Adrenal gland (tissue), 12 donors: ENCODE data around the gene ARHGAP26. TPM values are rescaled to one million over a fixed set of nuclear protein-coding genes. Genes with fewer than 3 reads are reported as not detected.

Source experiments
- DNase-seq, 7 donors: peaks; one replicate each; pipeline ENCODE4 v3.0.0-alpha.2; 2019 to 2020
- H3K27ac ChIP-seq, 5 donors: fragments of 200-600 bp; sonication (generic) in 4 of 5; 1 replicate in 3 of 5; 2 replicates in 2 of 5; pipeline versions ENCODE4 v1.5.1 to v1.8.0; 2016 to 2020; ENCODE audit warnings: mild to moderate bottlenecking in 1 of 5
- H3K27me3 ChIP-seq: fragments of 200-600 bp; 2 replicates; pipeline ENCODE4 v1.8.0; 2021
- H3K36me3 ChIP-seq, 2 donors: fragments of 200-600 bp; replicated peaks in 1 of 2; 1 replicate in 1 of 2; 2 replicates in 1 of 2; pipeline versions ENCODE4 v1.5.1 to v1.8.0; 2018 to 2022
- H3K4me1 ChIP-seq, 2 donors: fragments of 200-600 bp; replicated peaks in 1 of 2; 1 replicate in 1 of 2; 2 replicates in 1 of 2; pipeline versions ENCODE4 v1.5.1 to v1.8.0; 2018 to 2021
- H3K4me3 ChIP-seq, 4 donors: fragments of 200-600 bp; sonication (generic) in 3 of 4; one replicate each; pipeline ENCODE4 v1.5.1; 2016 to 2018
- H3K9me3 ChIP-seq, 3 donors: fragments of 200-600 bp; sonication (generic) in 1 of 3; replicated peaks in 1 of 3; 1 replicate in 2 of 3; 2 replicates in 1 of 3; pipeline versions ENCODE4 v1.5.1 to v1.8.0; 2016 to 2021
- POLR2A ChIP-seq, 2 donors: fragments of 450-650 bp; IDR thresholded peaks; one replicate each; pipeline ENCODE4 v1.6.1; 2017; ENCODE audit warnings: antibody characterized with exemption in 2 of 2, mild to moderate bottlenecking in 2 of 2, moderate library complexity in 1 of 2
- WGBS, 4 donors: extraction: QIAGEN DNeasy Blood & Tissue Kit in 2 of 4; methylation state at CpG; one replicate each; pipeline versions ENCODE4 v1.1.5 to v1.1.7; 2013 to 2017; 5-methylcytosine and 5-hydroxymethylcytosine counted together
- intact Hi-C, 2 donors: fragments of 100-400 bp; cut with DNase I; formaldehyde crosslinking; loops; one replicate each; pipeline versions ENCODE4 v1.14.1 to v1.15.0; 2022 to 2023
- polyA plus RNA-seq, 3 donors: library from polyadenylated mRNA; stranded (reverse); fragments of 200-250 nt in 2 of 3; fragments of 350-450 nt in 1 of 3; fragmentation: Illumina TruSeq in 1 of 3; extraction: RNeasy Lipid Tissue Mini Kit (QIAGEN cat#74804) in 1 of 3; gene quantifications; one replicate each; pipeline ENCODE4 v1.2.3, GENCODE V29; 2013 to 2014
- total RNA-seq, 9 donors: library from RNA; depleted of rRNA in 4 of 9; stranded (reverse); fragments of >200 nt in 4 of 9; fragments of 120-200 nt in 1 of 9; fragmentation: NEBNext Ultra II Directional in 1 of 9; extraction: Animal tissue kit (Norgen Biotek cat#: 25700) in 1 of 9; gene quantifications; one replicate each; pipeline versions ENCODE4 v1.1.0 to v1.2.4, GENCODE V29; 2013 to 2023
- TF ChIP-seq, protein P1 (sequence below), 6 experiments: fragments of 450-650 bp in 4 of 6; fragments of 200-600 bp in 2 of 6; sonication (generic) in 1 of 6; IDR thresholded peaks; 1 replicate in 5 of 6; 2 replicates in 1 of 6; pipeline versions ENCODE4 v1.5.1 to v1.8.0; 2016 to 2021; ENCODE audit warnings: antibody characterized with exemption in 6 of 6, mild to moderate bottlenecking in 2 of 6, moderate library complexity in 1 of 6
- donor health status: healthy with polysubstance abuse.
- donor health status: Bipolar disorder and iron deficiency.
- donor health status: DM: yes; HTN: yes; CAD: no.
- donor health status: DM: no; HTN: no; CAD: no.
- donor health status: DM: no; HTN: no; CAD: no.
- donor health status: DM: yes; HTN: yes; CAD: no.

ARHGAP26 gene
- total and polyA plus RNA-seq, 12 donors: 3.0 to 21.7 (median 10.8) TPM

DNA sequence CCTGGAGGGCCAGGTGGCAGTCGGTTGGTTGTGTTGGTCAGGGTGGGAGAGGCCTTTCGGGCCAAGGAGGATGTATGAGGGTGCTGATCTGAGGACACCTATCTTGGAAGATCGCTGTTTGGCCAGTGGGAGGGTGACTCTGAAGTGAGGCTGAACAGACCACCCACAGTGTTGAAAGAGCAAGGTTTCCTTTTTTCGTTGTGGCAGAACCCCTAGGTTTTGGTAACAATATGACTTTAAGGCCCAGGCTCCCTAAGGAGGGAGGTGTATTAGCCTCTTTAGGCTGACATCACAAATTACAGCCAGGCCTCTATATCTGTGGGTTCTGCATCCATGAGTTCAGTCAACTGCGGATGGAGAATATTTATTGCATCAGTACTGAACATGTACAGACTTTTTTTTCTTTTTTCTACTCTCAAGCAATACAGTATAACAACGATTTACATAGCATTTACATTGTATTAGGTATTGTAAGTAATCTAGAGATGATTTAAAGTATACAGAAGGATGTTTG, 86.1 kb downstream of the ARHGAP26 start:
- Histone ChIP-seq H3K27me3 (no peaks in the 10 kb centered on the region), H3K4me1 (peaks cover 0 to 42% of the 10 kb centered on the region in 2 donors), H3K36me3 (no peaks in the 10 kb centered on the region), H3K4me3 (no peak overlapping the region), H3K9me3 (no peaks in the 10 kb centered on the region), H3K27ac (no peak overlapping the region)
- no peak for TF ChIP-seq POLR2A (IDR thresholded peaks at IDR 0.05)
- TF ChIP-seq, protein P1, sequence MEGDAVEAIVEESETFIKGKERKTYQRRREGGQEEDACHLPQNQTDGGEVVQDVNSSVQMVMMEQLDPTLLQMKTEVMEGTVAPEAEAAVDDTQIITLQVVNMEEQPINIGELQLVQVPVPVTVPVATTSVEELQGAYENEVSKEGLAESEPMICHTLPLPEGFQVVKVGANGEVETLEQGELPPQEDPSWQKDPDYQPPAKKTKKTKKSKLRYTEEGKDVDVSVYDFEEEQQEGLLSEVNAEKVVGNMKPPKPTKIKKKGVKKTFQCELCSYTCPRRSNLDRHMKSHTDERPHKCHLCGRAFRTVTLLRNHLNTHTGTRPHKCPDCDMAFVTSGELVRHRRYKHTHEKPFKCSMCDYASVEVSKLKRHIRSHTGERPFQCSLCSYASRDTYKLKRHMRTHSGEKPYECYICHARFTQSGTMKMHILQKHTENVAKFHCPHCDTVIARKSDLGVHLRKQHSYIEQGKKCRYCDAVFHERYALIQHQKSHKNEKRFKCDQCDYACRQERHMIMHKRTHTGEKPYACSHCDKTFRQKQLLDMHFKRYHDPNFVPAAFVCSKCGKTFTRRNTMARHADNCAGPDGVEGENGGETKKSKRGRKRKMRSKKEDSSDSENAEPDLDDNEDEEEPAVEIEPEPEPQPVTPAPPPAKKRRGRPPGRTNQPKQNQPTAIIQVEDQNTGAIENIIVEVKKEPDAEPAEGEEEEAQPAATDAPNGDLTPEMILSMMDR (IDR thresholded peaks at IDR 0.05): no peak
- intact Hi-C loops: no loop called here
- WGBS, 4 donors: 84 to 93% (median 88%) methylated on average over 6 of the region's 6 CpGs
- DNase-seq: no peak

DNA sequence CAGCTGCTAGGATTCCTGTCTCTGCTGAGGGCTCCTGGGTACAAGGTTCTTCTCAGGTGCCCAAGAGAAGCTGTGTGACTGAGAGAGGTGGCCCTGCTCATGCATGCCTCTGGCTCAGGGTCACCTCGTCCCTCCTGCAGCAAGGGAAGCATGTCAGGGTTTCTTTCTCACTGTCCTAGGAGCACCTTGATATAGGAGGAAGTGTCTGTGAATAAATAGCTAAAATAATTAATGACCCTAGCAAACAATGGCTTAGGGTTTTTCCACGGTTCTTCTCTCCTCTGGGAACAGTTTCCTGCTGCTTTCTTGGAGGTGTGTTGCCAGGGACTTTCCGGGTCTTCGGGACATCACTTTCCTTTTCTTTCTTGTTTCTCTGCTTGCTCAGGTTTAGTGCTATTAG, 87.2 kb downstream of the ARHGAP26 start:
- 30 to 68% (median 56%) methylated on average over 4 of the region's 4 CpGs for WGBS, 4 donors
- Histone ChIP-seq H3K9me3 (no peaks in the 10 kb centered on the region), H3K4me3 (no peak overlapping the region), H3K4me1 (peaks cover 0 to 41% of the 10 kb centered on the region in 2 donors), H3K27ac (peak overlapping the region in 1 of 5 donors; percentile 12), H3K27me3 (no peaks in the 10 kb centered on the region), H3K36me3 (no peaks in the 10 kb centered on the region)
- TF ChIP-seq, protein P1 (IDR thresholded peaks at IDR 0.05): no peak
- TF ChIP-seq POLR2A (IDR thresholded peaks at IDR 0.05): no peak
- intact Hi-C loops: no loop called here
- DNase-seq: no peak

DNA sequence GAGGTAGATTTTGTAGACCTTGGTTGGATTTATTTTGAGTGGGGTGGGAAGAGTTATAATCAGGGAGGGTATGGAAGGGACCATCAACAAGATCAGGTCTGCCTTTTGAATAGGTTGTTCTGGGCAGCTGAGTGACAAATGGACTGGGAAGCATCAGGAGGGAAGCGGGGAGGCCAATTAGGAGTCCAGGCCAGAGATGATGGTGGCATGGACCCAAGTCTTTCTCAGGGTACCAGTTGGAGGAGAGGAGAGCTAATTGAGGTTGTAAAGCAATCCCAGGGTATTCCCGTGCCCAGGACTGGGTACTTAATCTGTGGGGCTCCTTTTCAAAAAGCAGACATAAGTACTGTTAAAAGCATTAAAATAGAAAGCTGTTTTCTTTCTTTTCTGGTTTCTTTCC, 88.9 kb downstream of the ARHGAP26 start:
- TF ChIP-seq, protein P1 (IDR thresholded peaks at IDR 0.05): no peak
- TF ChIP-seq POLR2A (IDR thresholded peaks at IDR 0.05): no peak
- Histone ChIP-seq H3K4me3 (no peak overlapping the region), H3K27me3 (no peaks in the 10 kb centered on the region), H3K36me3 (no peaks in the 10 kb centered on the region), H3K4me1 (peaks cover 0 to 26% of the 10 kb centered on the region in 2 donors), H3K27ac (no peak overlapping the region), H3K9me3 (no peaks in the 10 kb centered on the region)
- intact Hi-C loops: no loop called here
- no peak for DNase-seq
- 90 to 98% (median 92%) methylated on average over 2 of the region's 2 CpGs for whole genome bisulfite sequencing, 4 donors

DNA sequence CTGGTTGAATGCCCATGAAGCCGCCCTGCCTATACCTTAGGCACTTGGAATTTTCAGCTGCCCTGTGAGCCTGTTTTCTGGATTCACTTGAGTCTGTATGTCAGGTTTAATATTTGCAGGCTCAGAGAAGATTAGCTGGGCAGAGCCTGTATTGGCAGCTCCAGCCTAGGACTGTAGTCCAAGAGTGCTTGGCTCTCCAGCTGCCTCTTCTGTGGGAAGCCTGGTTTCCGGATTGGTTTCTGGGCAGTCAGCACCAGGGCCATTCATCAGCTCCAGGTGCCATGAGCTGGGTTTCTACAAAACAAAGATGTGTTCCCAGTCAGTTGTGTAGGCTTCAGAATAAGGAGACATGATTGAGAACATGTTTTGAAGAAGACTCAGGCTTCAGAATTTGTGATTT, 90.1 kb downstream of the ARHGAP26 start:
- peaks cover 0 to 18% of the 10 kb centered on the region in 2 donors for H3K4me1 ChIP-seq
- intact Hi-C loops: no loop called here

More for the DNA sequence above, 90.1 kb downstream of the ARHGAP26 start:
- no peaks in the 10 kb centered on the region for H3K9me3 ChIP-seq
- no peak for DNase-seq
- H3K36me3 ChIP-seq: no peaks in the 10 kb centered on the region
- no peak for TF ChIP-seq POLR2A (IDR thresholded peaks at IDR 0.05)
- TF ChIP-seq, protein P1 (IDR thresholded peaks at IDR 0.05): no peak
- 77 to 89% (median 87%) methylated on average over 2 of the region's 2 CpGs for WGBS, 4 donors
- H3K4me3 ChIP-seq: no peak overlapping the region
- H3K27me3 ChIP-seq: no peaks in the 10 kb centered on the region
- no peak overlapping the region for H3K27ac ChIP-seq
